ENCODE measurements around the gene SMPX.

The SMPX gene

GRCh38 chrX:21711129-21711847 lies 46.6 kb downstream of the SMPX start:
- DNase-seq: no peak

- no peak for DNase-seq
Observed at GRCh38 chrX:21708116-21708515, 49.8 kb downstream of the SMPX start.

- no peak for DNase-seq
Observed at GRCh38 chrX:21705225-21705624, 52.7 kb downstream of the SMPX start.

GRCh38 chrX:21702725-21703124 lies 55.2 kb downstream of the SMPX start:
- no peak for DNase-seq

- DNase-seq: no peak
Observed at GRCh38 chrX:21700967-21701366, 56.9 kb downstream of the SMPX start.

- DNase-seq: no peak
Observed at GRCh38 chrX:21700275-21700674, 57.6 kb downstream of the SMPX start.

- no peak for DNase-seq
Observed at GRCh38 chrX:21699136-21699535, 58.8 kb downstream of the SMPX start.

GRCh38 chrX:21698272-21698671 lies 59.6 kb downstream of the SMPX start:
- DNase-seq: no peak

- DNase-seq: no peak
Observed at GRCh38 chrX:21691512-21692018, 66.4 kb downstream of the SMPX start.

- no peak for DNase-seq
Observed at GRCh38 chrX:21683941-21684340, 74.0 kb downstream of the SMPX start.

- no peak for DNase-seq
Observed at GRCh38 chrX:21678048-21678612, 79.8 kb downstream of the SMPX start.

GRCh38 chrX:21675931-21676330 lies 82.0 kb downstream of the SMPX start:
- DNase-seq: no peak

- no peak for DNase-seq
Observed at GRCh38 chrX:21674430-21675186, 83.3 kb downstream of the SMPX start.

- no peak for DNase-seq
Observed at GRCh38 chrX:21666679-21667078, 91.2 kb downstream of the SMPX start.

- no peak for DNase-seq
Observed at GRCh38 chrX:21666252-21666651, 91.7 kb downstream of the SMPX start.

- no peak for DNase-seq
Observed at GRCh38 chrX:21662761-21663160, 95.2 kb downstream of the SMPX start.

GRCh38 chrX:21661316-21661715 lies 96.6 kb downstream of the SMPX start:
- DNase-seq: no peak

- no peak for DNase-seq
Observed at GRCh38 chrX:21660156-21660555, 97.8 kb downstream of the SMPX start.

- DNase-seq: no peak
Observed at GRCh38 chrX:21659320-21659719, 98.6 kb downstream of the SMPX start.

- peak; percentile 2 for DNase-seq
Observed at GRCh38 chrX:21658746-21659145, 99.2 kb downstream of the SMPX start.

GRCh38 chrX:21658152-21658737 lies 99.7 kb downstream of the SMPX start, which contains the start of gene KLHL34:
Gene KLHL34 (minus strand): TSS chrX:21658330. CDS start chrX:21657788, 542 bp downstream.
- no peak for DNase-seq

GRCh38 chrX:21657318-21658151 lies 100.4 kb downstream of the SMPX start:
- DNase-seq: no peak

Measured in NCI-H510A treated with DMSO at 0.1 percent for 48 hours (cell line).